Gastrocnemius medialis (tissue), 4 donors: ENCODE measurements around the gene FAS. TPM values are rescaled to one million over a fixed set of nuclear protein-coding genes. Genes with fewer than 3 reads are reported as not detected.
A peak's percentile ranks its signal among the peaks of the same experiment; 100 is the strongest.

Source experiments
- ATAC-seq, 2 donors: fragments of 150-250 bp; one replicate each; pipeline ENCODE4 v1.9.1; 2016
- DNase-seq, 2 donors: peaks; one replicate each; pipeline ENCODE4 v3.0.0-alpha.2; 2019
- H3K27ac ChIP-seq, 4 donors: fragments of 200-600 bp; sonication (generic); 1 replicate in 1 of 4; 2 replicates in 3 of 4; pipeline ENCODE4 v1.5.1; 2016 to 2018; ENCODE audit warnings: mild to moderate bottlenecking in 2 of 4, moderate library complexity in 1 of 4
- H3K27me3 ChIP-seq, 3 donors: fragments of 200-600 bp; sonication (generic) in 2 of 3; 1 replicate in 1 of 3; 2 replicates in 2 of 3; pipeline versions ENCODE4 v1.5.1 to v1.6.0; 2016 to 2019; ENCODE audit warnings: mild to moderate bottlenecking in 1 of 3, moderate library complexity in 1 of 3
- H3K36me3 ChIP-seq, 2 donors: fragments of 200-600 bp; sonication (generic) in 1 of 2; one replicate each; pipeline ENCODE4 v1.5.1; 2017 to 2018
- H3K4me1 ChIP-seq, 2 donors: fragments of 200-600 bp; sonication (generic) in 1 of 2; one replicate each; pipeline ENCODE4 v1.5.1; 2016 to 2017; ENCODE audit warnings: mild to moderate bottlenecking in 2 of 2
- H3K4me3 ChIP-seq, 4 donors: fragments of 200-600 bp; sonication (generic) in 3 of 4; 1 replicate in 1 of 4; 2 replicates in 3 of 4; pipeline ENCODE4 v1.5.1; 2016 to 2019; ENCODE audit warnings: mild to moderate bottlenecking in 2 of 4
- H3K9me3 ChIP-seq, 3 donors: fragments of 200-600 bp; sonication (generic) in 2 of 3; 1 replicate in 1 of 3; 2 replicates in 2 of 3; pipeline ENCODE4 v1.5.1; 2016 to 2019
- POLR2A ChIP-seq, 2 donors: fragments of 450-650 bp; IDR thresholded peaks; one replicate each; pipeline ENCODE4 v1.6.1; 2017; ENCODE audit warnings: antibody characterized with exemption in 2 of 2, mild to moderate bottlenecking in 2 of 2, moderate library complexity in 2 of 2
- in situ Hi-C, 4 donors: fragments of 200-750 bp; cut with MboI; loops; one replicate each; pipeline versions ENCODE4 v1.15.0 to v1.8.0; 2017; ENCODE audit warnings: low sequenced_read_pairs in 4 of 4
- intact Hi-C: fragments of 100-400 bp; cut with DNase I; formaldehyde crosslinking; loops from one replicate; pipeline ENCODE4 v1.15.1; 2023; ENCODE audit warnings: low total_unique reads
- total RNA-seq, 4 donors: library from RNA; depleted of rRNA; stranded (reverse); fragments of >200 nt; gene quantifications; one replicate each; pipeline versions ENCODE4 v1.1.0 to v1.2.3, GENCODE V29; 2016
- TF ChIP-seq, protein P1 (sequence below), 5 experiments: fragments of 450-650 bp in 3 of 5; fragments of 200-600 bp in 2 of 5; sonication (generic) in 2 of 5; IDR thresholded peaks in 4 of 5; conservative IDR thresholded peaks in 1 of 5; 1 replicate in 4 of 5; 2 replicates in 1 of 5; pipeline ENCODE4 v1.5.1; 2016 to 2019; ENCODE audit warnings: antibody characterized with exemption in 5 of 5, mild to moderate bottlenecking in 3 of 5, moderate library complexity in 3 of 5

Gene FAS
- total RNA-seq, 4 donors from 2014 or later: 2.7 to 5.9 (median 4.9) TPM

DNA sequence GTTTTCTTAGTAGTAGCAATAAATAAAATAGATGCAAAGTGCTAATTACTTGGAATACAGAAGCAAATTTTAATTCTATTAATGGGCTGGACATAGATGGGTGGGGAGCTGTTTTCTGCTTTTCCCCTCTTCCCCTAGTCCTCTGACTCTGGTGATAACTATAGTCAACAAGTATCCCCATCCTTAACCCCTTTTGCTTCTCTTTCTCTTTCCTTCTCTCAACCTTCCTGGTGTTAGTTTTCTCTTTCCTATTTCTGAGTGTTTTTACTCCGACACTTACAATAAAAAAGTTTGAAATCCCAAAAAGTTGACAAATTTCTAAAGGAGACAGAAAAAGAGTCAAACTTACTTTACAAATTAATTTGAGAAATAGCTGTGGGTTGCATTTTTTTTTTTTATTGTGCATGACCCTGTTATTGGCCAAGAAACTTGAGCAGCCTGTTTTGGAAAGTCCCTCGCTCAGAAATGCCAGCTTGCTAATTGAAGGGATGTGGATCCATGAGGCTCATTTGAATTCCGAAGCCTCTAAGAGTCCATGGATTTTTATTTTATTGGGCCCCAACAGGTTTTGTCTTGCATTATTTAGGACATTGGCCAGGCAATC lies 2.4 kb downstream of the FAS start:
- Histone ChIP-seq H3K4me1 (peaks cover 7 to 9% of the 10 kb centered on the region in 2 donors), H3K27me3 (no peaks in the 10 kb centered on the region), H3K36me3 (no peaks in the 10 kb centered on the region), H3K4me3 (peak overlapping the region; percentile 8 to 87 (median 75)), H3K9me3 (no peaks in the 10 kb centered on the region), H3K27ac (peak overlapping the region; percentile 42 to 87 (median 80))
- DNase-seq (no peak), ATAC-seq (no peak)
- in situ Hi-C loops (no loop called here), intact Hi-C loops (loop anchor here (5.0 kb wide), 1 partner anchor 111 kb away; the partner anchor contains the start of gene STAMBPL1)
- TF ChIP-seq POLR2A (IDR thresholded peaks at IDR 0.05): no peak
- TF ChIP-seq, protein P1, sequence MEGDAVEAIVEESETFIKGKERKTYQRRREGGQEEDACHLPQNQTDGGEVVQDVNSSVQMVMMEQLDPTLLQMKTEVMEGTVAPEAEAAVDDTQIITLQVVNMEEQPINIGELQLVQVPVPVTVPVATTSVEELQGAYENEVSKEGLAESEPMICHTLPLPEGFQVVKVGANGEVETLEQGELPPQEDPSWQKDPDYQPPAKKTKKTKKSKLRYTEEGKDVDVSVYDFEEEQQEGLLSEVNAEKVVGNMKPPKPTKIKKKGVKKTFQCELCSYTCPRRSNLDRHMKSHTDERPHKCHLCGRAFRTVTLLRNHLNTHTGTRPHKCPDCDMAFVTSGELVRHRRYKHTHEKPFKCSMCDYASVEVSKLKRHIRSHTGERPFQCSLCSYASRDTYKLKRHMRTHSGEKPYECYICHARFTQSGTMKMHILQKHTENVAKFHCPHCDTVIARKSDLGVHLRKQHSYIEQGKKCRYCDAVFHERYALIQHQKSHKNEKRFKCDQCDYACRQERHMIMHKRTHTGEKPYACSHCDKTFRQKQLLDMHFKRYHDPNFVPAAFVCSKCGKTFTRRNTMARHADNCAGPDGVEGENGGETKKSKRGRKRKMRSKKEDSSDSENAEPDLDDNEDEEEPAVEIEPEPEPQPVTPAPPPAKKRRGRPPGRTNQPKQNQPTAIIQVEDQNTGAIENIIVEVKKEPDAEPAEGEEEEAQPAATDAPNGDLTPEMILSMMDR (IDR thresholded peaks at IDR 0.05 in 4 of 5, conservative IDR thresholded peaks at IDR 0.05 in 1 of 5): no peak

- TF ChIP-seq, protein P1 (IDR thresholded peaks at IDR 0.05 in 4 of 5, conservative IDR thresholded peaks at IDR 0.05 in 1 of 5): no peak
- no peak for TF ChIP-seq POLR2A (IDR thresholded peaks at IDR 0.05)
- no peak for DNase-seq
- ATAC-seq: no peak
- intact Hi-C loops: loop anchor here (5.0 kb wide), 1 partner anchor 112 kb away; the partner anchor contains the start of gene STAMBPL1
- H3K36me3 ChIP-seq: no peaks in the 10 kb centered on the region
- H3K4me3 ChIP-seq: peak overlapping the region in 2 of 4 donors; percentile 11 to 87
- no peaks in the 10 kb centered on the region for H3K9me3 ChIP-seq
- no peaks in the 10 kb centered on the region for H3K27me3 ChIP-seq
- peak overlapping the region; percentile 0 to 87 (median 64) for H3K27ac ChIP-seq
- in situ Hi-C loops: no loop called here
- H3K4me1 ChIP-seq: peaks cover 7 to 9% of the 10 kb centered on the region in 2 donors
Observed at GRCh38 chr10:88994019-88994418, 3.4 kb downstream of the FAS start.

- H3K27me3 ChIP-seq: peaks cover 0 to 3% (median 2%) of the 10 kb centered on the region in 3 donors
- intact Hi-C loops (no loop called here), in situ Hi-C loops (no loop called here)
- H3K36me3 ChIP-seq: no peaks in the 10 kb centered on the region
- no peak for TF ChIP-seq POLR2A (IDR thresholded peaks at IDR 0.05)
- TF ChIP-seq, protein P1 (IDR thresholded peaks at IDR 0.05 in 4 of 5, conservative IDR thresholded peaks at IDR 0.05 in 1 of 5): no peak
- no peak for DNase-seq
- H3K9me3 ChIP-seq: no peaks in the 10 kb centered on the region
- H3K4me3 ChIP-seq: no peak overlapping the region
- H3K27ac ChIP-seq: peak overlapping the region in 3 of 4 donors; percentile 16 to 41 (median 33)
- no peak for ATAC-seq
- H3K4me1 ChIP-seq: peaks cover 7 to 9% of the 10 kb centered on the region in 2 donors
Observed at GRCh38 chr10:88995156-88995876, 4.7 kb downstream of the FAS start.

DNA sequence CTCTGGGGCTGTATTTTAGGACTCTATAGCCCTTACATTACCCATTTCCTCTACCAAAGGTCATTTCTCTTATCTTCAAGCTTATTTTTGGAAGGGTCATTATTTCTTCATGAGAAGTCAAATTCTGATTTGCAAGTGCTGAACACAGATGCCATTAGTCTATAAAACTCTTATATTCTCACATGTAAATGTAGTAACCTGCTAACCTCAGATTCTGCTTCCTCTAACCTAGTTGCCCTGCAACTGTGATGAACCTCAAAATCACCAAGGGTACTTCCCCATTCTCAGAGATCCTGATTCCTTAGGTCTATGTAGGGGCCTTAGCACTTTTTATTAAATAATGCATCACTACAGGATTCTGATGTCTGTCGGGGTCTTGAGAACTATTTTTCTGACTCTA lies 6.3 kb downstream of the FAS start:
- in situ Hi-C loops (no loop called here), intact Hi-C loops (no loop called here)
- H3K4me3 ChIP-seq: no peak overlapping the region
- TF ChIP-seq, protein P1 (IDR thresholded peaks at IDR 0.05 in 4 of 5, conservative IDR thresholded peaks at IDR 0.05 in 1 of 5): no peak
- TF ChIP-seq POLR2A (IDR thresholded peaks at IDR 0.05): no peak
- ATAC-seq (no peak), DNase-seq (no peak)
- H3K36me3 ChIP-seq: no peaks in the 10 kb centered on the region
- peaks cover 5 to 9% of the 10 kb centered on the region in 2 donors for H3K4me1 ChIP-seq
- H3K9me3 ChIP-seq: no peaks in the 10 kb centered on the region
- H3K27ac ChIP-seq: peak overlapping the region in 1 of 4 donors; percentile 33
- H3K27me3 ChIP-seq: peaks cover 0 to 5% (median 4%) of the 10 kb centered on the region in 3 donors
